K562 treated with DMSO at 1 percent for 24 hours (cell line): ENCODE data around the gene PRIM1. TPM values are rescaled to one million over a fixed set of nuclear protein-coding genes. Genes with fewer than 3 reads are reported as not detected.

Experiments used
- total RNA-seq: library from RNA; unstranded; fragments of 300-600 nt; gene quantifications from 2 replicates; pipeline ENCODE4 v1.2.3, GENCODE V29; 2022; ENCODE audit warnings: low read depth; ENCODE audit not compliant: insufficient read depth

Gene PRIM1
- 53.2 and 58.9 TPM in 2 replicates for total RNA-seq

GRCh38 chr12:56751712-56752598 is at the start of gene PRIM1:
PRIM1 (minus strand) TSS chr12:56752323; CDS start chr12:56752298, 25 bp downstream.

DNA sequence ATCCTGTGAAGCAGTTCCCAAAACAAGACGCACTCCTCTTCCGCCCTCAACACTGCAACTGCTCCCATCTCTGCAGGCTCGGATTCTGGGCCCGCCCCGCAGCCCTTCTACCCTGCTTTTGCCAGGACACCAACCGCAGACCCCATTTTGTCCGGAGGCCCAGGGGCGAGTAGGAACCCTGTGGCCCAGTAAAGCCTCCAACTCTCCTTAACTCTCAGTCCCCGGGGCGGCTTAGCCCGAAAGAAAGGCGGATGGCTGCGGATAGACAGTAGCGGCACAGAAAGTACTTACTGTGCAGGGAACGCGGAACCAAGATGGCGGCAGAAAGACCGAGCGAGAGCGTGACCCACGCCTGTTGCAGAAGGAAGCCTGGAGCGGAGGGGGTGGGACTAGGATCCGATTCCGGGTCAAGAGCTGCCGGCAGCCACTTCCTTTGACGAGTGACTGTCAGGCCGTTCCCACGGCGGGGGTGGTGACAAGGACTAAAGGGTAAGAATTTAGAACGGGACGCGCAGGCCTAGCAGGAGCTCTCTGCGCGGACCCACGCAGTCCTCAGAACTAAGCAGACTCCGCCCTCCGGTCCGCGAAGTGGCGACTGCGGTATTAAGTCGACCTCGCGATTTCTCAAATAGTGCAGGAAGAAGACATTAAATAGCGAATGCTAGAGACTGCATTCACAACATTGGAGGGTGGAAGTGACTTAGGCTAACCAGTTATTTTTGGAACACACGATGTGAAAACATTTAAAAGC is 27.0 kb downstream of the PRIM1 start, which contains the start of gene NACA:
NACA (minus strand) TSS at position 328 of the 751 bp plus-strand sequence. CDS start 778 bp downstream, outside the sequence.

DNA sequence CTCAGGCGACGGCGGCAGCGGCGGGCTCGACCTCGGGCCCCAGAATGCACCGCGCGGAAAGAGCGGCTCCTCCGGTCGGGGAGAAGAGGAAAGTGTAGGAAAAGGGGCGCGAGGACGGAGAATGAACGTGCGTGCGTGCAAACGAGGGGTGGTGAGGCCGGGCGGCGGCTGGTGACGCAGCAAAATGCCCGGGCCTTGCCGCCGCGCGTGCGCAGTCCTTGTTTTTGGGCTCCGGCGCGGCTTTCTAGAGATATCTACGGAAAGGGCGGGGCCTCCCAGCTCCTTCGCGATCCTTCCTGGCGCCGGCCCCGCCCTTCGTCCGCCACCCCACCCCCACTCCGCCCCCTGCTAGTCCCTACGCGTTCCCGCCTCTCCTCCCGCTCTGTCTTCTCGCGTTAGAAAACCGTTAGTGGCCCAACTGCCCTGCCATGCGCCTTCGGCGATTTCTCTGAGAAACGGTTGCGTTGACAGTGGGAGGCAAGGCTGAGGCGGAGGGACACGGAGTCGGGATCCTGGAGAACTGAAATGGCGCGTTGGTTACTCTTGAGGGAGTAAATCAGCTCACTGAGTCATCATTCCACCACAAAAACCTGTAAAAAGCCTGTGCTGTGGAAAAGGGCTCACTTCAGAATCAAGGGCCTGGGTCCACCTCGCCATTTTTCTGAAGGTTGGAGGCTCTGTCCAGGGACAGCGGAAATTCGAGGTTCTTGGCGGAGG is 63.8 kb downstream of the PRIM1 start, which contains the start of gene PTGES3:
PTGES3 (minus strand) TSS at position 156 of the 717 bp plus-strand sequence. CDS start 285 bp downstream, outside the sequence.

Other genes starting within 250 kb of the PRIM1 start
- gene RBMS2, start 230.5 kb downstream of the PRIM1 start, total RNA-seq = 0.86 and 2.5 TPM in 2 replicates
- 60.5 and 63.6 TPM in 2 replicates for gene BAZ2A, start 122.0 kb downstream of the PRIM1 start, total RNA-seq
- 849 and 855 TPM in 2 replicates for gene ATP5F1B, start 106.3 kb downstream of the PRIM1 start, total RNA-seq
- 185 and 206 TPM in 2 replicates for gene PTGES3, start 64.0 kb downstream of the PRIM1 start, total RNA-seq
- gene NACA, start 27.0 kb downstream of the PRIM1 start, total RNA-seq = 1,599 and 1,695 TPM in 2 replicates
- 0.61 and 0.88 TPM in 2 replicates for gene HSD17B6, start 11.0 kb upstream of the PRIM1 start, total RNA-seq
- not detected in 2 replicates for gene SDR9C7, start 182.1 kb upstream of the PRIM1 start, total RNA-seq
- gene RDH16, start 205.3 kb upstream of the PRIM1 start, total RNA-seq = 0.37 and 0.58 TPM in 2 replicates